K562 (cell line): Measurements from ENCODE around the gene FAM209A. TPM values are rescaled to one million over a fixed set of nuclear protein-coding genes. Genes with fewer than 3 reads are reported as not detected.
"Not testable (repeated sequence)": the region's sequence is repeated elsewhere in the genome, so short reads cannot be mapped to it uniquely, and the experiment has no call there.

Experiments
- ATAC-seq: fragments of 200-7000 bp; cut with Tn5 transposase; 3 replicates; pipeline ENCODE4 v1.9.1; 2020; ENCODE audit warnings: moderate library complexity
- Bru-seq: library from RNA; stranded (reverse); fragments of 400-500 nt; gene quantifications from one replicate; lab custom pipeline; 2021; lab: Mats Ljungman, UMichigan
- BruChase-seq, 2 experiments: library from RNA; stranded (reverse); fragments of 400-500 nt; gene quantifications; one replicate each; lab custom pipeline; 2021; lab: Mats Ljungman, UMichigan
- BruUV-seq: library from RNA; stranded (reverse); fragments of 400-500 nt; replicated peaks from 2 replicates; lab custom pipeline; 2021; lab: Mats Ljungman, UMichigan
- CTCF ChIA-PET: fragments of 300-600 bp; formaldehyde crosslinking; extraction: SDS; loops from one replicate; lab custom pipeline; 2021; ENCODE audit warnings: low intra/inter-chr PET ratio; lab: Yijun Ruan, JAX
- POLR2A ChIA-PET: fragments of 300-600, 350-650 bp; sonication (Branson Sonifier 250); formaldehyde crosslinking; extraction: SDS; loops from one replicate; lab custom pipeline; 2021; ENCODE audit warnings: antibody characterized with exemption, inconsistent platforms; lab: Yijun Ruan, JAX
- DNase-seq, 4 experiments: peaks; one replicate each; pipeline versions ENCODE4 v3.0.0 to v3.0.0-alpha.2; 2011 to 2018; ENCODE audit warnings: low spot score in 3 of 4, mixed read lengths in 3 of 4; ENCODE audit errors: extremely low read depth in 1 of 4
- FAIRE-seq: peaks from 2 replicates; lab custom pipeline; 2011; peaks lifted over from hg19 to GRCh38; lab: Jason Lieb, UNC
- H2AFZ ChIP-seq: 2 replicates; pipeline ENCODE4 v1.6.0; 2011; ENCODE audit warnings: low read depth, low read length, control low read depth, inconsistent platforms
- H3K27ac ChIP-seq: fragments of 200-600 bp; 3 replicates; pipeline ENCODE4 v1.8.0; 2011; ENCODE audit warnings: low read depth, mild to moderate bottlenecking, control low read depth, inconsistent platforms, low read length, moderate library complexity, mixed read lengths; ENCODE audit errors: extremely low read depth
- H3K27me3 ChIP-seq, 2 experiments: fragments of 300-600 bp in 1 of 2; 2 replicates in 1 of 2; 3 replicates in 1 of 2; pipeline versions ENCODE4 v1.6.0 to v1.8.0; 2011; ENCODE audit warnings: inconsistent platforms in 2 of 2, low read length in 2 of 2, mild to moderate bottlenecking in 1 of 2, mixed read lengths in 1 of 2, moderate library complexity in 1 of 2; ENCODE audit not compliant: control insufficient read depth in 2 of 2, insufficient read depth in 2 of 2
- H3K36me3 ChIP-seq: fragments of 300-600 bp; 3 replicates; pipeline ENCODE4 v1.8.0; 2011; ENCODE audit warnings: mild to moderate bottlenecking, low read length, inconsistent platforms; ENCODE audit not compliant: control insufficient read depth, insufficient read depth
- H3K4me1 ChIP-seq, 2 experiments: fragments of 200-600 bp in 1 of 2; replicated peaks in 1 of 2; 2 replicates in 1 of 2; 3 replicates in 1 of 2; pipeline versions ENCODE4 v1.5.1 to v1.8.0; 2011; ENCODE audit warnings: inconsistent platforms in 2 of 2, low read length in 2 of 2, mild to moderate bottlenecking in 1 of 2, mixed read lengths in 1 of 2, moderate library complexity in 1 of 2; ENCODE audit not compliant: control insufficient read depth in 2 of 2, insufficient read depth in 2 of 2
- H3K4me2 ChIP-seq: 2 replicates; pipeline ENCODE4 v1.6.1; 2011; ENCODE audit warnings: low read length, control low read depth, inconsistent platforms, mixed read lengths; ENCODE audit not compliant: insufficient read depth
- H3K4me3 ChIP-seq: fragments of 200-600 bp; sonication (generic), shearing (Covaris generic); 2 replicates; pipeline ENCODE4 v1.5.1; 2016; ENCODE audit warnings: control low read depth, inconsistent platforms
- H3K79me2 ChIP-seq: fragments of 200-600 bp; 3 replicates; pipeline ENCODE4 v1.8.0; 2011; ENCODE audit warnings: low read length, inconsistent platforms; ENCODE audit not compliant: control insufficient read depth, insufficient read depth
- H3K9ac ChIP-seq, 2 experiments: 2 replicates each; pipeline versions ENCODE4 v1.6.0 to v1.6.1; 2011; ENCODE audit warnings: low read depth in 2 of 2, low read length in 2 of 2, control low read depth in 1 of 2, inconsistent platforms in 1 of 2, mild to moderate bottlenecking in 1 of 2, mixed read lengths in 1 of 2; ENCODE audit not compliant: insufficient read depth in 1 of 2
- H3K9me1 ChIP-seq: one replicate; pipeline ENCODE4 v1.6.0; 2011; ENCODE audit warnings: inconsistent platforms, mild to moderate bottlenecking, low read length, moderate library complexity; ENCODE audit not compliant: control insufficient read depth, insufficient read depth
- H3K9me3 ChIP-seq: replicated peaks from 2 replicates; pipeline ENCODE4 v1.5.1; 2011; ENCODE audit warnings: low read depth, low read length, inconsistent platforms; ENCODE audit not compliant: control insufficient read depth, insufficient read depth
- H4K20me1 ChIP-seq: replicated peaks from 2 replicates; pipeline ENCODE4 v1.6.1; 2011; ENCODE audit warnings: low read length, inconsistent platforms, mixed read lengths; ENCODE audit not compliant: control insufficient read depth, insufficient read depth
- WGBS: fragments of 100-300 bp; shearing (Covaris generic); methylation state at CpG from one replicate; pipeline ENCODE4 v1.1.6; 2016; ENCODE audit warnings: low coverage, mixed read lengths; ENCODE audit not compliant: insufficient coverage; ENCODE audit errors: missing lambda C conversion rate; 5-methylcytosine and 5-hydroxymethylcytosine counted together
- in situ Hi-C: fragments of 300-500 bp; cut with MboI; formaldehyde crosslinking; loops from 4 replicates; pipeline ENCODE4 v1.15.0; 2018; ENCODE audit warnings: inconsistent platforms, mixed read lengths
- intact Hi-C: fragments of 100-400 bp; cut with micrococcal nuclease; formaldehyde crosslinking; loops from 2 replicates; pipeline ENCODE4 v1.14.2; 2022
- long read RNA-seq, 3 experiments: library from polyadenylated mRNA in 2 of 3; library from RNA in 1 of 3; unstranded in 2 of 3; stranded (forward) in 1 of 3; transcript quantifications; one replicate each; pipeline ENCODE4 v2.0.0, GENCODE V29; 2019 to 2022
- polyA minus RNA-seq, 3 experiments: library from RNA; depleted of rRNA, polyadenylated mRNA; stranded (reverse); fragments of >200 nt; gene quantifications; 2 replicates each; pipeline ENCODE4 v1.2.3, GENCODE V29; 2011
- polyA plus RNA-seq, 8 experiments: library from polyadenylated mRNA; depleted of rRNA in 4 of 8; stranded (reverse) in 5 of 8; unstranded in 3 of 8; fragments of >200 nt; fragmentation: Nextera tagmentation in 2 of 8; fragmentation: Illumina TruSeq in 1 of 8; extraction: Ambion mirVana in 2 of 8; extraction: Trizol in 1 of 8; gene quantifications; 2 replicates each; pipeline versions ENCODE4 v1.2.1 to v1.2.3, GENCODE V29; 2011 to 2014; ENCODE audit warnings: inconsistent platforms in 1 of 8, missing spikeins in 1 of 8
- total RNA-seq, 7 experiments: library from RNA; depleted of rRNA in 6 of 7; stranded (reverse); fragments of >200 nt in 6 of 7; fragmentation: Illumina TruSeq in 2 of 7; extraction: Trizol in 2 of 7; gene quantifications; 2 replicates each; pipeline versions ENCODE4 v1.2.1 to v1.2.3, GENCODE V29; 2011 to 2021; ENCODE audit warnings: low replicate concordance in 1 of 7

Gene FAM209A
- 0.60 and 0.67 TPM in 2 replicates for total RNA-seq (2011; cell fraction: chromatin; rRNA removed; ENCODE audit: low replicate concordance)
- 0.33 and 0.66 TPM in 2 replicates for total RNA-seq (2011; cell fraction: nucleolus; rRNA removed)
- 0.81 TPM in 1 of 2 replicates, not detected in the other for total RNA-seq (2011; cell fraction: nucleoplasm; rRNA removed)
- total RNA-seq (2014; rRNA removed): not detected in 2 replicates
- 0.15 TPM in 1 of 2 replicates, not detected in the other for total RNA-seq (2014; rRNA removed; fragmentation: Illumina TruSeq; extraction: Trizol)
- total RNA-seq (2015; rRNA removed; fragmentation: Illumina TruSeq; extraction: Trizol): not detected in 2 replicates
- total RNA-seq (2021): not detected in 2 replicates
- 0.11 TPM in 2 replicates for polyA plus RNA-seq (2011; rRNA removed)
- not detected in 2 replicates for polyA plus RNA-seq (2011; cell fraction: cytosol; rRNA removed)
- 0.17 and 0.46 TPM in 2 replicates for polyA plus RNA-seq (2011; cell fraction: nucleus; rRNA removed)
- polyA plus RNA-seq (2012): 0.14 and 0.18 TPM in 2 replicates
- polyA plus RNA-seq (2014; fragmentation: Illumina TruSeq; extraction: Trizol): not detected in 2 replicates
- under 1 TPM in 1 of 2 experiments, not detected in 1; 0.08 TPM for polyA plus RNA-seq (2014; fragmentation: Nextera tagmentation; extraction: Ambion mirVana)
- 0.23 TPM in 1 of 2 replicates, not detected in the other for polyA plus RNA-seq (2014; rRNA removed)
- not detected in 2 replicates for polyA minus RNA-seq (2011; rRNA and poly(A)+ RNA removed)
- not detected in 2 replicates for polyA minus RNA-seq (2011; cell fraction: cytosol; rRNA and poly(A)+ RNA removed)
- 0.33 and 0.67 TPM in 2 replicates for polyA minus RNA-seq (2011; cell fraction: nucleus; rRNA and poly(A)+ RNA removed)
- Bru-seq, nascent RNA: percentile 36 among the genes with signal in this experiment
- BruChase-seq, experiment 1, labeled RNA remaining after a 2-hour chase: percentile 42 among the genes with signal in this experiment
- percentile 52 among the genes with signal in this experiment for BruChase-seq, experiment 2, labeled RNA remaining after a 6-hour chase
- long read RNA-seq, experiment 1, partial matches to known transcripts: 0 of 4 reads
- long read RNA-seq, experiment 1, other reads (novel, unspliced or antisense): 3 of 4 reads
- long read RNA-seq, experiment 2: 0 reads
- long read RNA-seq, experiment 3, partial matches to known transcripts: 0 of 1 reads
- long read RNA-seq, experiment 3, other reads (novel, unspliced or antisense): 1 of 1 reads

GRCh38 chr20:56524444-56524843 lies at the start of gene FAM209A:
FAM209A (plus strand) TSS chr20:56524744; CDS start chr20:56524809, 65 bp downstream.
- CTCF ChIA-PET, ATAC-seq, H3K4me2 ChIP-seq, H3K27ac ChIP-seq, DNase-seq, H3K27me3 ChIP-seq, in situ Hi-C loops, H3K9me1 ChIP-seq, H2AFZ ChIP-seq, H3K9ac ChIP-seq, H4K20me1 ChIP-seq, H3K4me1 ChIP-seq, H3K4me3 ChIP-seq, H3K36me3 ChIP-seq, H3K79me2 ChIP-seq, POLR2A ChIA-PET, H3K9me3 ChIP-seq, intact Hi-C loops, FAIRE-seq, BruUV-seq: not testable (repeated sequence)
- WGBS: 3% methylated on average over 5 of the region's 7 CpGs
